Measurements from ENCODE around the gene EHBP1.

The EHBP1 gene
- 16.9 to 25.6 reads per million in 2 experiments for total RNA-seq

- peak; percentile 96 for DNase-seq (ENCODE audit: low read depth)
Observed at GRCh38 chr2:62705007-62705829, at the start of gene EHBP1. Gene EHBP1 (plus strand): TSS chr2:62705713. CDS start chr2:62707192, 1,479 bp downstream.

GRCh38 chr2:62657783-62658182, 47.7 kb upstream of the EHBP1 start:
- DNase-seq (ENCODE audit: low read depth), result no peak

- DNase-seq (ENCODE audit: low read depth), result no peak
Observed at GRCh38 chr2:62658891-62659290, 46.6 kb upstream of the EHBP1 start.

DNA sequence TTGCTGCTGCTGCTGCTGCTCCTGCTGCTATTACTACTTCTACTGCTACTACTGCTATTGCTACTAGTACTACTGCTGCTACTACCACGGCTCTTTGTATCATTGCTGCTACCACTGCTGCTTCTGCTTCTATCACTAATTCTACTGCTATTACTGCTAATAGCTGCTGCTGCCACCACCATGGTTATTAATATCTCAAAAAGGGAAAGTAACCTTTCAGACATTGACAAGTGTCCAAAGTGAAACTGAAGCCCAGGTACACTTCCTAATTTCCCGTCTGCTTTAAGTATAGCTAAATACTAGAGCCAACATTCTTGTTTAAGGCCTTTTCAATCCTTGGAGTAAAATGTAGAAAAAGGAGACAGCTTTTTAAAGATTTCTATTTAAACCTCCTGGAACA, 45.4 kb upstream of the EHBP1 start:
- no peak for DNase-seq (ENCODE audit: low read depth)

DNA sequence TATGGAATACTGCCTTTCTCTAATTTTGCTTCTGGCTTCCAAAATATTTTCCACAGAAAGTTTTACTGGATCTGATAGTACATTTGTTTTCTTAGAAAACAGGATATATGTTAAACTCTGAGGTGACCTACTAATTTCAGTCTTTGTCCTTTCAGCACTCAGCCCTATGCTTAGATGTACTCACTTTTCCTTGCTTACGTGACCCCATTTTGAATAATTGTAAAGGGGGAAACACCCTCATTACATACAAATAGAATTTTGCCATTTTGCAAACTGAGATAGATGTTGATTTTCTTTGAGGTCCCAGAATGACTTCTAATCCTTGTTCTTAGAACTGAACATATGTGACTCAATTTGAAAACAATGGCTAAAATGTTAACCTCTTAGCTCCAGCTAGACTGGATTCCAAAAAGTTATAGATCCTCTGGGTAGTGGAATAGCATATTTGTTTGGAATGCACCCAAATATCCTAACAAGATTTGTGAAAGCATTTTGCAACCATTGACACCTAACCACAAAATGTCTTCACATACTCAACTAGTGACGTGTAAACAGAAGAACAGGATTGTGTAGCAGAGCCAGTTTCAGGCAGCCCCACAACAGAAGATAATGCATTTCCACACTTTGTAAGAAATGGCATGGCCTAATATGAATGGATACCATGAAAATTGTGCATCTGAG, 44.8 kb upstream of the EHBP1 start:
- DNase-seq (ENCODE audit: low read depth), result no peak

GRCh38 chr2:62661263-62661635, 44.3 kb upstream of the EHBP1 start:
- no peak for DNase-seq (ENCODE audit: low read depth)

DNA sequence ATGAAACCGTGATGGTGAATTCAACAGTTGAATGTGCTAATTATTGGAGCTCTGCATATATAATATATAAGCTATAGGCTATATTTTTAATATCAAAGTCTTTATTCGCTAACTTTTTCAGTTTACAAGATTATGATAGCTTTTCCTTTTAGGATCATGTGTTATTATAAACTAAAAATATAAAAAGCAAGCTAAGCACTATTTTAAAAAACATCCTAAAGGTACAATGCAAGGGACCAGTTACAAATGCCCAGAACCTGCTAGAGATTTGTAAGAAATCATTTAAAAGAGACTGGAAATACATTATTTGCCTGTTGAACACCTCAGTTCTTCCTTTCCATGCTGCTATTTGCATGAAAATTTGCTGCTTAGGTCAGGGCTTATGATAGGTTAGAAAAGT, 43.4 kb upstream of the EHBP1 start:
- no peak for DNase-seq (ENCODE audit: low read depth)

- DNase-seq (ENCODE audit: low read depth), result no peak
Observed at GRCh38 chr2:62662554-62662953, 43.0 kb upstream of the EHBP1 start.

GRCh38 chr2:62663411-62663810, 42.1 kb upstream of the EHBP1 start:
- DNase-seq (ENCODE audit: low read depth), result no peak

GRCh38 chr2:62663920-62664795, 41.4 kb upstream of the EHBP1 start:
- DNase-seq (ENCODE audit: low read depth), result no peak

DNA sequence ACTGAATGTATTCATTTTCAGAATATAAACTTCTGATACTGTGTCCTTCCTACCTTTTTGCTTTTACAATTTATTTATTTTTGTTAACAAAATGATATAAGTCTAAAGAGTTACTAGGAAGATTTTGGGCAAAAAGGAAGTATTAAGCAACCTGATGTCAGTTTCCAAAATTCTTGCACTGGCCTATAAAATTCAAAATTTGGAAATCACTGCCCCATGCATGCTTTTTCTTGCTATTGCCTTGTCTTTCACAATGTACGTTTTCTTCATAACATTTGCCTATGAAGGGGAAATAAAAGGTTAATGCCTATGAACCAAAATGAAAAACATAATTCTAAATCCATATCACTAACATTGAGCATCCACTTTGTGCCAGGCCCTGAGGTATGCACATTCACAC, 40.1 kb upstream of the EHBP1 start:
- DNase-seq (ENCODE audit: low read depth), result no peak

DNA sequence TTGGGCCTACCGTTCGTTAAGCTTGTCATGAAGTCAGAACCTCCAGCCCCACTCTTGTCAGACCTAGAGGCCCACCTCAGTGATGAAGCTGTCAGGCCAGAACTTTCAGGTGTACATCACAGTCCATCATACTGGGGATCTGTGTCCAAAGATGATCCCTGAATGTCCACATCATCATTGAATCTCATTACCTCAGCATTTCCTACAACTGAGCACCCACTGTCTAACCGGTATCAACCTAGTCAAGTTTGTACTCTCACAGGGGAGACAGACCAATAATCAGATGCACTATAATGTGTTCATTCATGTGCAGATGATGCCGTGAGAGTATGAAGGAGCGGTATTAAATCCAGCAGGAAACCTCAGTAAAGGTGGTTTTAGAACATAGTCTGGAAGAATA, 36.3 kb upstream of the EHBP1 start:
- no peak for DNase-seq (ENCODE audit: low read depth)

GRCh38 chr2:62672601-62673000, 32.9 kb upstream of the EHBP1 start:
- no peak for DNase-seq (ENCODE audit: low read depth)

- DNase-seq (ENCODE audit: low read depth), result no peak
Observed at GRCh38 chr2:62675062-62675461, 30.5 kb upstream of the EHBP1 start.

- no peak for DNase-seq (ENCODE audit: low read depth)
Observed at GRCh38 chr2:62685256-62685655, 20.3 kb upstream of the EHBP1 start.

DNA sequence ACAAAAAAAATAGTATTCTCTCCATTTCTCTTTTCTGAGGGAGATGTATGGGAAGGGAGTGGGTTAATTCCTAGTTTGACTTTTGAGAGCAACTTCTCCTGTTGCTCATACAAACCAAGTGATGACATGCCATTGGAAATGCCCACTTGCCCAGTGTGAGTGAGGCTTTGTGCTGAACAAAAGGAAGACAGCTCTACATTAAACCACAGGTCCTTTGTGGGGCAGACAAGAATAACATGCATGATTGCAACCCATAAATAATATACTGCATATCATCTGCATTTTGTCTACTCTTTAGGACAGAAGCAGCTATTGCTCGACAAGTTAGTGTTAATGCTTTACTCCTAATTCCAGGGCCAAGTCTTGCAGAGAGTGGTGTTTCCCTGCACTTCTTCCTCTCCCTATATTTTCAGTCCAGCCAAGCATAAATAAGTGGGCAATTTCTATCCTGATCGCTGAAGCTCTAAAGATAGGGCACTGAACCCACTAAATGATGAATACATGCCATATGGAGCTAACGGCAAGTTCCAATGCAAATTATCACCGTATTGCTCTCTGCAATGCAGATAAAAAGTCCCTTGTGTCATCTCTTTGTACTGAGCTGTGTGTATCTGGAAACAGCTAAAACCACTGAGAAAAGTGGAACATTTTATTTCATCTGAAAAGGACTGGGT, 19.4 kb upstream of the EHBP1 start:
- no peak for DNase-seq (ENCODE audit: low read depth)

GRCh38 chr2:62687636-62688035, 17.9 kb upstream of the EHBP1 start:
- no peak for DNase-seq (ENCODE audit: low read depth)

GRCh38 chr2:62688771-62689170, 16.7 kb upstream of the EHBP1 start:
- DNase-seq (ENCODE audit: low read depth), result no peak

DNA sequence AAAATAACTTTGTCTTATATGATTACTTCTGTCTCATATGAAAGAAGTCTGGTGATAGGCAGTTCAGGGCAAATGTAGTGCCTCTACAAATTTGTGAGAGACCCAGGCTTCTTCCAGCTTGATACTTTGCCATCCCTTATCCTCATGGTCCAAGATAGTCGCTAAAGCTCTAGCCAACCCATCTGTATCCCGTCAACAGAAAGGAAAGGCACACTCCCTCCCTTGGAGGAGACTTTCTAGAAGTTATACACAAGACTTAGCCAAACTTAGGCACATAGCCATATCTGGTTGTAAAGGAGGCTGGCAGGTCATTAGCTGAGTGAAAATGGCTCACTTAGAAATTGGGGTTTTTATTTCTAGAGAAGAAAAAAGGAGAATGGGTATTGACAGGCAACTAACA, 14.3 kb upstream of the EHBP1 start:
- DNase-seq (ENCODE audit: low read depth), result no peak

DNA sequence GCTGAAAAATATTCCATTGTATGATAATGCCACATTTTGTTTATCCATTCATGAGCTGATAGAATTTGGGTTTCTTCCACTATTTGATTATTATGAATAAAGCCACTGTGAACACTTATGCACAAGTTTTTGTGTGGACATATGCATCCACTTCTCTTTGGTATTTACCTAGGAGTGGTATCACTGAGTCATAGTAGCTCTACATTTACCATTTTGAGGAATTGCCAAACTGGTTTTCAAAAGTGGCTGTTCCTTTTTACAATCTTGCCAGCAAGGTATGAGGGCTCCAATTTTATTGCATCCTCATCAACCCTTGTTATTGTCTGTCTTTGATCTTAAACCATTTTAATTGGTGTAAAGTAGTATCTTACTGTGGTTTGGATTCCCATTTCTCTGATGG, 13.3 kb upstream of the EHBP1 start:
- no peak for DNase-seq (ENCODE audit: low read depth)

GRCh38 chr2:62698653-62699052, 6.9 kb upstream of the EHBP1 start:
- no peak for DNase-seq (ENCODE audit: low read depth)

DNA sequence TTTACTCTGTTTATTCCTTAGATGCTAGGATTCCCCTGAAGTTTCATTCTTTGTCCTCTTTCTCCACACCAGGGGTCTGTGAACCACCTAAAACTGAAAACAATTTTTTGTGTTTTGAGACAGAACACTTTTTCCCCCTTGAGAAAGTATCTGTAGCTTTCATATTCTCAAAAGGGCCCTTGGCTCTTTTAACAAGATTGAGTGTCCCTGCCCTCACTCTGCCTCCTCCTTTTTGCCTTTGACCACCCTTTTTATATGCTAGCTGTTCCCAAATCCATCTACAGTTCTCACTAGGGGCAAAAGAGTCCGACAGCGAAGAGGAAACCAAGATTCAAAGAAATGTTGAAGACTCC, 883 bp upstream of the EHBP1 start:
- no peak for DNase-seq (ENCODE audit: low read depth)

Measured in T follicular helper cell (primary cell).